GM18526 (cell line): ENCODE data around the gene CLEC12A.

Experiments
- POLR2A ChIP-seq: IDR thresholded peaks from 3 replicates; pipeline ENCODE4 v1.6.1; 2011; ENCODE audit not compliant: insufficient read length; ENCODE audit errors: extremely low read depth

CLEC12A gene

DNA sequence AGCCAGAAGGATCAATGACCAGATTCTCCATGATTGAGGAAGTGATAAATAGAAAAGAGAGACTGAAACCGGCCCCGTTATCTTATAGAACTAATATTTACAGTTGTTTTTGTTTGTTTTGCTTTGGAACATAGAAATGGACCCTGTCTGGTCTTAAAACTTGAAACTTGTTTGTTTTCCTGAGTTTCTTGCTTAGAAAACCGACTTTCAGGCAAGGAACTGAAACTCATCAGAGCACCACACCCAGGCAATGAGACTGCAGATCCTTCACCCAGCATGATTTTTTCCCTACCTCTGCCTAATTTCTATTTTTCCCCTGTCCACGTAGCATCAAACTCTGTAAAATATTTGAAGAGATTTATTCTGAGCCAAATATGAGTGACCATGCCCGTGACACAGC lies 10.6 kb upstream of the CLEC12A start:
- no peak for TF ChIP-seq POLR2A

GRCh38 chr12:9961106-9961505 lies 10.1 kb upstream of the CLEC12A start:
- TF ChIP-seq POLR2A: no peak

- TF ChIP-seq POLR2A: no peak
These were observed 9.3 kb upstream of the CLEC12A start for GRCh38 chr12:9961901-9962300.

DNA sequence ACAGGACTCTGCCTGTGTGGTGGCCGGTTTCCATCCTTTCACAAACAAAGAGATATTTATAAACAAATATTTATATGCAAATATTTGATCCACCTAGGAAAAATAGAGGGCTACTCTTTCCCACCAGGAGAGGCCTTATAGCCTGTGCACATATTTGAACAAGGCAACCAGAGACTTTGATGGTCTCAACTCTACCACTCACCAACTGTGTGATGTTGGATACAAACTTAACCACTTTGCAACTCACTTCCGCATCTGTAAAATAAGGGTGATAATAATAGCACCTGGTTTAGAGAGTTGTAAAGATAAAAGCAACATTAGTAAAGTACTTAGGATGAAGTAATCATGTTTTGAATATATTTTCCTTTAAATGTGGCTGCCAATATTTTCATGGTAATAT lies 1.5 kb upstream of the CLEC12A start:
- TF ChIP-seq POLR2A: no peak

DNA sequence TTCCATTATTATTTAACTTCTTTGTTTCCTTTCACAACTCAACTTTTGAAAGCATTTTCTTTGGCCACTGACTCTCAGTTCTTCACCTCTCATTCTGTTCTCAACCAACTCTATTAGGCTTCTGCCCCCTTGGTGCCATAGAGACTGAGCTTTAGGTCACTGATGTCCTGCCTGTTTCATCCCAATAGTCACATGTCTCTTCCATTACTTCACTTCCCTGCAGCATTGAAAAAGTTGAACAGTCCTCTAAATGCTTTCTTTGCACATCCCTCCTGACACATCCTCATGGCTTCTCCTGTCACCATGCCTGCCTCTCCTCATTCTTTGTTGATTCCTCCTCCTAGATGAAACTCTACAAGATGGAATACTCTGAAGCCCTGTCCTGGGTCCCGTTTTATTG lies 2.7 kb downstream of the CLEC12A start:
- no peak for TF ChIP-seq POLR2A

DNA sequence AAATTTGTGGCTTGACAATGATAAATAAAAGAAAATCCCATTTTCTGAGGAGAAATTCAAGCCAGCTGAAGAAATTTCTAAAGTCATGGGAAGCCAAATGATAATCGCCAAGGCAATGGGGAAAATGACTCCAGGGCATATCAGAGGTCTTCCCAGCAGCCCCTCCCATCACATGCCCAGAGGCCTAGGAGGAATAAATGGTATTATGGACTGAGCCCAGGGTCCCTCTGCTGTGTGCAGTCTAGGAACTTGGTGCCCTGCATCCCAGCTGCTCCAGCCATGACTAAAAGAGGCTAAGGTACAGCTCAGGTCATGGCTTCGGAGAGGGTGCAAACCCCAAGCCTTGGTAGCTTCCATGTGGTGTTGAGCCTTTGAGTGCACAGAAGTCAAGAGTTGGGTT lies 4.4 kb downstream of the CLEC12A start:
- no peak for TF ChIP-seq POLR2A

DNA sequence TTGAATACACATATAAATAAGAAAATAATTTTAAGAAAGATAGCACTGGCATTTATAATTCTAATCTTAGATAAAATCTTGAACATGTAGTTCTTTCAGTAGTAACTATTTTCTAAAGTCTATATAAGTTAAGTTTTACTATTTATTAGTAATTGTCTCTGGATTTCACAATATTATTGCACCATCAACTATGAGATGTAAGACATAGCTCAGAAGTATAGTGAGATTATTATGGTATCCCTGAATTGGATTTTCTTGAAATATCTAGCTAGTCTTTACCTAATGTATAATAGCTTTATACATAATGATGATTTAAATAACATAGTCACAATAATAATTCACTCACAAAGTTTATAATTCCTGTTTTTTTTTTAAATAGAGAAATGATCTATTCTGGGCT lies 6.7 kb downstream of the CLEC12A start:
- no peak for TF ChIP-seq POLR2A

- no peak for TF ChIP-seq POLR2A
These were observed 8.9 kb downstream of the CLEC12A start for GRCh38 chr12:9980126-9980525.

- TF ChIP-seq POLR2A: no peak
These were observed 20.7 kb downstream of the CLEC12A start for GRCh38 chr12:9991876-9992275.

DNA sequence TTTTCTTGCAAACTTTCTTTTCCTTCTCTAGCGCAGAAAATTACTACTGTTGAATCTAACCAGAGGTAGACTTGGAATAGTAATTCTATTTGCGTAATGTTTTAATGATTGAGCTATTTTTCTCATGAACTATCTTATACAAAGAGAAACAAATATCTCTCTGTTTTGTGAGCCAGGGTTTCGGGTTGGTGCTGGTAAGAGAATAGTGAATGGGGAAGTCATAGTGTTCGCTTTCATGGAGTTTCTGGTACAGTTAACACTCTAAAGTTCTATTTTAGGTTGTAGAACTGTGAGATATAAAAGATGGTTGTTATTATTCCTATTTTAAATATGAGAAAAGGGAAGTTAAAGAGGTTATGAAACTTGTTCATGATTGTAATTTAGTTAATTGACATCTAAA lies 21.1 kb downstream of the CLEC12A start:
- TF ChIP-seq POLR2A: no peak

DNA sequence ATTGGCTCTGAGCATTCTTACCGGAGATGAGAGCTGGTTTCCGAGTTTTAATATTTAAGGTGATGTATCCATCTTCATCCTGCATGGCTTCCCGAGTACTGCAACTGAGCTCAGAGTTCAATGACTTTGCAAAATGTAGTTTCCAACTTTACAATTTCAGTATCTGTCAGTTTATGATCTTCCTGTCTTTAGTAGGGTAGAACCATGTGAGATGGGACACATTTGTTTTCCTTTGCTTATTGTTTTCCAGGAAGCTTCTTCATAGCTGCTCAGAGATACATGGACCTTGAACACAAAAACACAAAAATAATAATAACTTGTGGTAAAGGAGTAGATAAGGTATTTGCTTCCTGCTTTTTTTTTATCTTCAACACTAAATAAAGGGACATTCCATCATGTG lies 27.8 kb downstream of the CLEC12A start, which contains the start of gene CLEC1B:
CLEC1B (minus strand) TSS at position 106 of the 400 bp plus-strand sequence; CDS start at position 85, 21 bp downstream.
- no peak for TF ChIP-seq POLR2A

DNA sequence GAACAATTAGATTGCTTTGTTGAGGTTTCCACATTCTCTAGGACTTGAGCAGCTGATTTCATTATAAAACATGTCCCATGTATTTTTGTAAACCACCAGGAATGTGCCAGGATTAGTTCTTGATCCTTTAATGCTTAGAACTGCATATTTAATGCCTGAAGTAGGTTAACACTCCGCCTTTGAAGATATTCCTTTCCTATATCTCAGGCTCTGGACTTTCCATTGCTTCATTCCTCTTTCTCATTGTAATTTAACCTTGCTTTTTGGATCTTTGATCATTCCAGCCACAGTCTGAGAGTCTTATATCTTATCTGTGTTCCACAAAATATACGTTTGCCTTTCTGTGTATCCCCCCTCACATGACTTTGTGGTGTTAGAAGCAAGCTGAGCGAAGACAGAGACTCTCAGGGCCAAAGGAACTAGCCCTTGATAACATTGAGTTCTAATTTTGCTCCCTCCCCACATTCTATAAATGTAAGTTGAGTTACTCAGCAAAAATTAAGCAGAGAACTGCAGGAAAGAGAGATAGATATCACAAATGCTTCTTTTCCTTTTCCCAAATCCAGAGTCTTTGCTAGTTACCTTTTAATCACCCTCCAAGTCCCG lies 30.1 kb downstream of the CLEC12A start:
- TF ChIP-seq POLR2A: no peak

GRCh38 chr12:10012630-10013330 lies 41.6 kb downstream of the CLEC12A start:
- no peak for TF ChIP-seq POLR2A

- no peak for TF ChIP-seq POLR2A
These were observed 44.2 kb downstream of the CLEC12A start for GRCh38 chr12:10015450-10015849.

DNA sequence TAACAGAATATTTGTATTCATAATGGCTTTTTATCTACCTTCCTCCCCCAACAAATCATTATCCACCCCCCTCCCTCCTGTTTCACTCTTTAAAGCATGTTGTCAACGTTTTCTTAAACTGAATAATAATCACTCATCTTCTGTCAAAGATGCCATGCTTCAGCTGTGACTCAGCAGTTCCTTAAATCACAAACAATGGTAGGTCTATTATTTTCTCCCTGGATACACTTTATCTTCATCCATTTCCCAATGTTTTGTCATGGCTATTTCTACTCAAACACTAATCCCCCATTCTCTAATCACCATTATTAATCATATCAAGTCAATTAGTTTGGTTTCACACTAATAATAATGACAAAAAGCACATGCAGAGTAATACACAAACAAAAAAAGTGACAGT lies 45.7 kb downstream of the CLEC12A start:
- no peak for TF ChIP-seq POLR2A

GRCh38 chr12:10018386-10018785 lies 47.2 kb downstream of the CLEC12A start:
- no peak for TF ChIP-seq POLR2A

- TF ChIP-seq POLR2A: no peak
These were observed 50.1 kb downstream of the CLEC12A start for GRCh38 chr12:10021342-10021741.
